Mesothelial cell of epicardium (in vitro differentiated cells): Measurements from ENCODE around the gene NTHL1. TPM values are rescaled to one million over a fixed set of nuclear protein-coding genes. Genes with fewer than 3 reads are reported as not detected.

Experiments used
- DNase-seq, 2 experiments: peaks; one replicate each; pipeline ENCODE4 v3.0.0; 2021; ENCODE audit warnings: low spot score in 2 of 2; ENCODE audit not compliant: unreplicated experiment in 2 of 2
- H3K27ac Mint-ChIP-seq: 2 replicates; pipeline ENCODE4 v1.8.0; 2021; ENCODE audit warnings: mixed read lengths
- H3K27me3 Mint-ChIP-seq: 2 replicates; pipeline ENCODE4 v1.8.0; 2021; ENCODE audit warnings: low read depth, mixed read lengths
- H3K36me3 Mint-ChIP-seq: 2 replicates; pipeline ENCODE4 v1.8.0; 2021; ENCODE audit warnings: mixed read lengths
- H3K4me1 Mint-ChIP-seq: 2 replicates; pipeline ENCODE4 v1.8.0; 2021; ENCODE audit warnings: mixed read lengths
- H3K4me3 Mint-ChIP-seq: 2 replicates; pipeline ENCODE4 v1.8.0; 2021; ENCODE audit warnings: mild to moderate bottlenecking, moderate library complexity, mixed read lengths
- H3K9me3 Mint-ChIP-seq: 2 replicates; pipeline ENCODE4 v1.8.0; 2021; ENCODE audit warnings: mixed read lengths
- CTCF ChIP-seq: fragments of 200-600 bp; sonication (generic); IDR thresholded peaks from one replicate; pipeline ENCODE4 v1.5.0; 2021; ENCODE audit warnings: antibody characterized with exemption; ENCODE audit not compliant: unreplicated experiment
- total RNA-seq: library from RNA; stranded (reverse); gene quantifications from 3 replicates; pipeline ENCODE4 v1.2.1, GENCODE V29; 2021

The NTHL1 gene
- 27.6 to 31.1 TPM (median 29.7 TPM) in 3 replicates for total RNA-seq

DNA sequence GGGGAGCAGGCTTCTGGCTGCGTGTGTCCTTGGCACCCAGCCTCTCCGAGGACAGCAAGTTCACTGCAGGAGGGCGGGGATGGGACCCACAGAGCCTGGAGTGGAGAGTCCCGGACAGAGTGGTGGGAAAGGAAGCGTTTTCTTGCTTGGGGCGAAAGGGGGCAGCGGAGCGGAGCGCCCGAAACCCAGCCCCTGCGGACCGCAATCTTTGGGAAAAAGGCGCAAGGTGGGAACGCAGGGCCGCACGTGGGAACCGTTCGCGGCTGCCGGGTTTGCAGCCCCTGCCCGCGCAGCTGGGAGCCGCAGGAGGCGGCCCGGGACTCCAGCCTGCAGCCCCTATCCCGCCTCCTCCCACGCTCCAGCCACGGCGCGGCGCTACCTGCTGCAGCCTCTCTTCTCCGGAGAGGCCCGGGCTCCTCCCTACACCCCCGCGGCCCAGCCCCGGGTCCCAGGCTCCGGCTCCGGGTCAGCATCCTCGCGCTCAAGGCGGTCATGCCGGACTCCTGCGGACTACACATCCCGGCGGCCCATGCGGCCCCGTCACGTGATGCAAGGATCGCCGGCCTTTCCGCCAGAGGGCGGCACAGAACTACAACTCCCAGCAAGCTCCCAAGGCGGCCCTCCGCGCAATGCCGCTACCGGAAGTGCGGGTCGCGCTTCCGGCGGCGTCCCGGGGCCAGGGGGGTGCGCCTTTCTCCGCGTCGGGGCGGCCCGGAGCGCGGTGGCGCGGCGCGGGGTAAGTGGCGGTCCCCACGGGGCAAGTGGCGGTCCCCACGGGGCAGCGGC is at the start of gene NTHL1, which contains the start of gene TSC2:
Gene NTHL1 (minus strand): TSS at position 505 of the 786 bp plus-strand sequence. CDS start 11 bp downstream, at position 494.
Gene TSC2 (plus strand): TSS at position 656 of the 786 bp plus-strand sequence. CDS start 631 bp downstream, outside the sequence.
- peak; percentile 72 for TF ChIP-seq CTCF
- Mint-ChIP-seq H3K9me3 (no peaks in the 10 kb centered on the region), H3K27me3 (no peaks in the 10 kb centered on the region), H3K4me1 (peaks cover 21% of the 10 kb centered on the region), H3K4me3 (peak within 1 kb of the TSS; percentile 89), H3K27ac (peak within 1 kb of the TSS; percentile 57), H3K36me3 (peaks cover 7% of the 10 kb centered on the region)
- peak; percentile 92 to 96 for DNase-seq

GRCh38 chr16:2096853-2097595 is 49.4 kb upstream of the NTHL1 start:
- H3K9me3 Mint-ChIP-seq = no peaks in the 10 kb centered on the region
- no peak overlapping the region for H3K4me3 Mint-ChIP-seq

DNA sequence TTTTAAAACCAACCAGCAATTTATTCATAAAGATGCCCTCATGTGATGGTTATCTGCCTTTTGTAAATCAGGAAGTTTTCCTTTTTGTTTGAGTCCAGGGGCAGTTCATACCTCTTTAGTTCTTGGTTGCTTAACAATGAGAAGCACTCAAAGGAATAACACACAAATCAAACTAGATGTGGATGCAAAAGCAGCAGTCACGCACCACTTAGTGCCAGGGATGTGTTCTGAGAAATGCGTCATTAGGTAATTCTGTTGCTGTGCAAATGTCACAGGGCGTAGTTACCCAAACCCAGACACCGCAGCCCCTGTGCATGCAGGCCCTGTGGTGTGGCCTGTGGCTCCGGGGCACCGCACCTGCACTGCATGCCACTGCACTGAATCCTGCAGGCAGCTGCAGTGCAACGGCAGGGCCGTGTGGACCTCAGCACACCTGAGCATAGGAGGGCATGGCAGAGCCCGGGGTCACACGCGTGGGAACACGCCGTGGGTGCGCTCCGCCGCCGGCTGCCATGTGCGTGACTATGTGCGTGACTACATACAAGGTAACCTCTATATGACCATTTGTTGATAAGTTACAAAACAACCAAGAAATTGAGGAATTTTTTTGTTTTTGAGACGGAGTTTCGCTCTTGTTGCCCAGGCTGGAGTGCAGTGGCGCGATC is 48.4 kb upstream of the NTHL1 start:
- H3K27ac Mint-ChIP-seq = no peak overlapping the region
- H3K27me3 Mint-ChIP-seq = no peaks in the 10 kb centered on the region
- H3K4me1 Mint-ChIP-seq = no peaks in the 10 kb centered on the region
- no peak overlapping the region for H3K4me3 Mint-ChIP-seq
- H3K9me3 Mint-ChIP-seq = no peaks in the 10 kb centered on the region
- H3K36me3 Mint-ChIP-seq = peaks cover 17% of the 10 kb centered on the region
- TF ChIP-seq CTCF = no peak
- DNase-seq = no peak

More at GRCh38 chr16:2096853-2097595, 49.4 kb upstream of the NTHL1 start:
- TF ChIP-seq CTCF = no peak
- Mint-ChIP-seq H3K36me3 (peaks cover 20% of the 10 kb centered on the region), H3K4me1 (no peaks in the 10 kb centered on the region), H3K27ac (no peak overlapping the region), H3K27me3 (no peaks in the 10 kb centered on the region)
- no peak for DNase-seq

- no peak overlapping the region for H3K4me3 Mint-ChIP-seq
These were observed 47.8 kb upstream of the NTHL1 start for GRCh38 chr16:2095315-2095853.

More at GRCh38 chr16:2095315-2095853, 47.8 kb upstream of the NTHL1 start:
- Mint-ChIP-seq H3K9me3 (no peaks in the 10 kb centered on the region), H3K27me3 (no peaks in the 10 kb centered on the region), H3K4me1 (no peaks in the 10 kb centered on the region), H3K27ac (no peak overlapping the region), H3K36me3 (peaks cover 17% of the 10 kb centered on the region)
- DNase-seq = no peak
- TF ChIP-seq CTCF = no peak
